K562 (cell line): Measurements from ENCODE around the gene ACADM. TPM values are rescaled to one million over a fixed set of nuclear protein-coding genes. Genes with fewer than 3 reads are reported as not detected.

ENCODE experiments used
- BCOR ChIP-seq: fragments of 450-650 bp; IDR thresholded peaks from 2 replicates; pipeline ENCODE4 v1.6.1; 2016
- CHD1 ChIP-seq: fragments of 200-600 bp; sonication (generic); IDR thresholded peaks from one replicate; pipeline ENCODE4 v1.6.1; 2012; ENCODE audit warnings: mild to moderate bottlenecking, moderate library complexity, low read length, inconsistent platforms
- DNMT1 ChIP-seq: fragments of 450-650 bp; IDR thresholded peaks from 2 replicates; pipeline ENCODE4 v1.6.1; 2016; ENCODE audit warnings: antibody characterized with exemption, mild to moderate bottlenecking
- FOXA3 ChIP-seq, 2 experiments: fragments of 450-650 bp in 1 of 2; sonication (generic) in 1 of 2; formaldehyde crosslinking; IDR thresholded peaks in 1 of 2; conservative IDR thresholded peaks in 1 of 2; 2 replicates each; pipeline versions ENCODE4 v1.4.0 to v1.8.0; 2020 to 2022; ENCODE audit warnings: mild to moderate bottlenecking in 2 of 2, missing genetic modification reagents in 1 of 2
- FOXK2 ChIP-seq, 2 experiments: fragments of 450-650 bp; IDR thresholded peaks in 1 of 2; conservative IDR thresholded peaks in 1 of 2; 2 replicates each; pipeline ENCODE4 v1.6.1; 2016; ENCODE audit warnings: low read depth in 2 of 2, mild to moderate bottlenecking in 1 of 2
- KHSRP ChIP-seq: fragments of 450-650 bp; IDR thresholded peaks from 2 replicates; pipeline ENCODE4 v1.6.1; 2017
- KLF1 ChIP-seq: fragments of 450-650 bp; IDR thresholded peaks from 2 replicates; pipeline ENCODE4 v1.6.1; 2016; ENCODE audit warnings: missing genetic modification characterization, missing compliant biosample characterization
- MYNN ChIP-seq, 2 experiments: sonication (generic); formaldehyde crosslinking in 1 of 2; IDR thresholded peaks; 2 replicates each; pipeline versions ENCODE4 v1.5.0 to v1.6.1; 2016 to 2020; ENCODE audit warnings: antibody characterized with exemption in 1 of 2, missing genetic modification reagents in 1 of 2
- NR2C2 ChIP-seq, 2 experiments: fragments of 200-800 bp in 1 of 2; sonication (Bioruptor generic) in 1 of 2; sonication (generic) in 1 of 2; formaldehyde crosslinking in 1 of 2; IDR thresholded peaks; 2 replicates each; pipeline versions ENCODE4 v1.6.1 to v1.8.0; 2016 to 2022; ENCODE audit warnings: mild to moderate bottlenecking in 1 of 2, missing compliant biosample characterization in 1 of 2, missing genetic modification characterization in 1 of 2, missing genetic modification reagents in 1 of 2
- PTTG1 ChIP-seq: fragments of 450-650 bp; IDR thresholded peaks from 2 replicates; pipeline ENCODE4 v1.6.1; 2016; ENCODE audit warnings: low read depth, mild to moderate bottlenecking, missing genetic modification characterization, missing compliant biosample characterization
- RFX7 ChIP-seq: fragments of 250-450 bp; sonication (Bioruptor Pico); IDR thresholded peaks from 2 replicates; pipeline ENCODE4 v1.5.1; 2021; ENCODE audit warnings: mild to moderate bottlenecking
- RNF2 ChIP-seq: sonication (generic); IDR thresholded peaks from 2 replicates; pipeline ENCODE4 v1.6.1; 2016
- SAP30 ChIP-seq: fragments of 200-600 bp; sonication (generic); IDR thresholded peaks from 2 replicates; pipeline ENCODE4 v1.6.1; 2012; ENCODE audit warnings: borderline replicate concordance, low read depth, mild to moderate bottlenecking, moderate library complexity, low read length, control low read depth, inconsistent platforms; ENCODE audit not compliant: insufficient read depth, poor library complexity, severe bottlenecking
- TGIF2 ChIP-seq: sonication (generic); formaldehyde crosslinking; IDR thresholded peaks from 2 replicates; pipeline ENCODE4 v1.8.1; 2022; ENCODE audit warnings: mild to moderate bottlenecking, missing genetic modification reagents, moderate library complexity
- TRIM28 ChIP-seq: fragments of 450-650 bp; IDR thresholded peaks from 2 replicates; pipeline ENCODE4 v1.6.1; 2017
- TSHZ1 ChIP-seq: fragments of 250-450 bp; sonication (Bioruptor Pico); IDR thresholded peaks from 2 replicates; pipeline ENCODE4 v1.4.0; 2020; ENCODE audit warnings: mild to moderate bottlenecking, moderate library complexity
- ZBTB12 ChIP-seq: fragments of 250-450 bp; sonication (Bioruptor Pico); IDR thresholded peaks from 2 replicates; pipeline ENCODE4 v1.4.0; 2020
- ZNF124 ChIP-seq: sonication (generic); formaldehyde crosslinking; IDR thresholded peaks from 2 replicates; pipeline ENCODE4 v1.8.1; 2022; ENCODE audit warnings: missing genetic modification reagents
- ZNF133 ChIP-seq: fragments of 250-450 bp; sonication (Bioruptor Pico); IDR thresholded peaks from 2 replicates; pipeline ENCODE4 v1.4.0; 2020; ENCODE audit warnings: mild to moderate bottlenecking
- polyA plus RNA-seq, 8 experiments: library from polyadenylated mRNA; depleted of rRNA in 4 of 8; stranded (reverse) in 5 of 8; unstranded in 3 of 8; fragments of >200 nt; fragmentation: Nextera tagmentation in 2 of 8; fragmentation: Illumina TruSeq in 1 of 8; extraction: Ambion mirVana in 2 of 8; extraction: Trizol in 1 of 8; gene quantifications; 2 replicates each; pipeline versions ENCODE4 v1.2.1 to v1.2.3, GENCODE V29; 2011 to 2014; ENCODE audit warnings: inconsistent platforms in 1 of 8, missing spikeins in 1 of 8
- total RNA-seq, 7 experiments: library from RNA; depleted of rRNA in 6 of 7; stranded (reverse); fragments of >200 nt in 6 of 7; fragmentation: Illumina TruSeq in 2 of 7; extraction: Trizol in 2 of 7; gene quantifications; 2 replicates each; pipeline versions ENCODE4 v1.2.1 to v1.2.3, GENCODE V29; 2011 to 2021; ENCODE audit warnings: low replicate concordance in 1 of 7
- TF ChIP-seq, protein P1 (sequence below): fragments of 250-450 bp; sonication (Bioruptor Pico); IDR thresholded peaks from 2 replicates; pipeline ENCODE4 v1.8.0; 2021; ENCODE audit warnings: mild to moderate bottlenecking, moderate library complexity
- TF ChIP-seq, protein P2 (sequence below): fragments of 250-450 bp; sonication (Bioruptor Pico); IDR thresholded peaks from 2 replicates; pipeline ENCODE4 v1.8.0; 2021; ENCODE audit warnings: moderate library complexity, mild to moderate bottlenecking, inconsistent platforms

ACADM gene
- total and polyA plus RNA-seq, 9 of the 15 experiments (the other 6 are each of a cell fraction or from before 2014, with no cell fraction given): 82.5 to 156 (median 123) TPM

- TF ChIP-seq TSHZ1 (CRISPR knock-in tag) (no peak), PTTG1 (tag) (no peak), CHD1 (no peak), TRIM28 (no peak), MYNN (IDR thresholded peaks at IDR 0.05) (no peak; the same call in 1 of the 2 replicates), MYNN (CRISPR knock-in tag; IDR thresholded peaks at IDR 0.05) (no peak), FOXA3 (CRISPR knock-in tag; conservative IDR thresholded peaks at IDR 0.05 in 1 of 2, IDR thresholded peaks at IDR 0.05 in 1 of 2) (no peak), TGIF2 (CRISPR knock-in tag) (no peak), BCOR (no peak), FOXK2 (conservative IDR thresholded peaks at IDR 0.05 in 1 of 2, IDR thresholded peaks at IDR 0.05 in 1 of 2; ENCODE audit: low read depth in 2 of 2) (peak; percentile 29 to 59; a peak in 3 of 4 replicates), NR2C2 (CRISPR knock-in tag; IDR thresholded peaks at IDR 0.05) (no peak; the same call in 1 of the 2 replicates), NR2C2 (tag; IDR thresholded peaks at IDR 0.05) (no peak), DNMT1 (no peak), ZBTB12 (CRISPR knock-in tag) (no peak), RNF2 (no peak; the same call in 1 of the 2 replicates), KLF1 (tag) (no peak), SAP30 (no peak), RFX7 (CRISPR knock-in tag) (no peak), KHSRP (no peak), ZNF124 (no peak), ZNF133 (no peak)
- TF ChIP-seq, protein P1, sequence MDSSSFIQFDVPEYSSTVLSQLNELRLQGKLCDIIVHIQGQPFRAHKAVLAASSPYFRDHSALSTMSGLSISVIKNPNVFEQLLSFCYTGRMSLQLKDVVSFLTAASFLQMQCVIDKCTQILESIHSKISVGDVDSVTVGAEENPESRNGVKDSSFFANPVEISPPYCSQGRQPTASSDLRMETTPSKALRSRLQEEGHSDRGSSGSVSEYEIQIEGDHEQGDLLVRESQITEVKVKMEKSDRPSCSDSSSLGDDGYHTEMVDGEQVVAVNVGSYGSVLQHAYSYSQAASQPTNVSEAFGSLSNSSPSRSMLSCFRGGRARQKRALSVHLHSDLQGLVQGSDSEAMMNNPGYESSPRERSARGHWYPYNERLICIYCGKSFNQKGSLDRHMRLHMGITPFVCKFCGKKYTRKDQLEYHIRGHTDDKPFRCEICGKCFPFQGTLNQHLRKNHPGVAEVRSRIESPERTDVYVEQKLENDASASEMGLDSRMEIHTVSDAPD (CRISPR knock-in tag): no peak
- TF ChIP-seq, protein P2, sequence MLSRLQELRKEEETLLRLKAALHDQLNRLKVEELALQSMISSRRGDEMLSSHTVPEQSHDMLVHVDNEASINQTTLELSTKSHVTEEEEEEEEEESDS (CRISPR knock-in tag): no peak
Measured at GRCh38 chr1:75723989-75724471, 479 bp upstream of the ACADM start (continued).
